IPS-18c (cell line): ENCODE data around the gene HDDC2.

ENCODE experiments used
- H3K4me3 ChIP-seq: 2 replicates; pipeline ENCODE4 v1.7.0; 2013; ENCODE audit warnings: low read depth, mild to moderate bottlenecking, low read length, moderate library complexity; ENCODE audit not compliant: insufficient read depth
- H3K9me3 ChIP-seq: one replicate; pipeline ENCODE4 v1.6.1; 2013; ENCODE audit warnings: mild to moderate bottlenecking, low read length, moderate library complexity; ENCODE audit not compliant: control insufficient read depth, insufficient read depth

HDDC2 gene

GRCh38 chr6:125230674-125231073, 71.1 kb downstream of the HDDC2 start:
- no peaks in the 10 kb centered on the region for H3K9me3 ChIP-seq
- no peak overlapping the region for H3K4me3 ChIP-seq

- Histone ChIP-seq H3K4me3 (no peak overlapping the region), H3K9me3 (no peaks in the 10 kb centered on the region)
Measured at GRCh38 chr6:125228981-125229479, 72.7 kb downstream of the HDDC2 start.

DNA sequence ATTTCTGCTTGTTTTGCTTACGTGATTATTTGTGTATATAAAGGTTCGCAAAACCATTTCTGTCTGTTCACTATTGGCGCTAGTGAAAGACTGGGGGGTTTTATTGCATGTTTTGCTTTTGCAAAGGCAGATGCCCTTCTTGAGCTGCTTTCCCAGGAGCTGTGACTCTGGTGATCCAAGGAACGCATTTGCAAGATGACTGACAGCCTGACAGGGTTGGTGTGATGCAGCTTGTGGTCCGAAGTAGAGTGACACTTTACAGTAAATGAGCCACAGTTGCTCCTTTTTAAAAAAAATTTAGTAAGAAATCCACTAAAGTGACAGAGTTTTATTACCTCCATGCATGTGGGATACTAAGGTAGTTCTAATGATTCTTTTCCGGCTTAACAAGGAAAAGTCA, 74.5 kb downstream of the HDDC2 start:
- H3K4me3 ChIP-seq, result no peak overlapping the region

More for the DNA sequence above, 74.5 kb downstream of the HDDC2 start:
- H3K9me3 ChIP-seq, result no peaks in the 10 kb centered on the region
